ENCODE measurements around the gene TSC2.

DNA sequence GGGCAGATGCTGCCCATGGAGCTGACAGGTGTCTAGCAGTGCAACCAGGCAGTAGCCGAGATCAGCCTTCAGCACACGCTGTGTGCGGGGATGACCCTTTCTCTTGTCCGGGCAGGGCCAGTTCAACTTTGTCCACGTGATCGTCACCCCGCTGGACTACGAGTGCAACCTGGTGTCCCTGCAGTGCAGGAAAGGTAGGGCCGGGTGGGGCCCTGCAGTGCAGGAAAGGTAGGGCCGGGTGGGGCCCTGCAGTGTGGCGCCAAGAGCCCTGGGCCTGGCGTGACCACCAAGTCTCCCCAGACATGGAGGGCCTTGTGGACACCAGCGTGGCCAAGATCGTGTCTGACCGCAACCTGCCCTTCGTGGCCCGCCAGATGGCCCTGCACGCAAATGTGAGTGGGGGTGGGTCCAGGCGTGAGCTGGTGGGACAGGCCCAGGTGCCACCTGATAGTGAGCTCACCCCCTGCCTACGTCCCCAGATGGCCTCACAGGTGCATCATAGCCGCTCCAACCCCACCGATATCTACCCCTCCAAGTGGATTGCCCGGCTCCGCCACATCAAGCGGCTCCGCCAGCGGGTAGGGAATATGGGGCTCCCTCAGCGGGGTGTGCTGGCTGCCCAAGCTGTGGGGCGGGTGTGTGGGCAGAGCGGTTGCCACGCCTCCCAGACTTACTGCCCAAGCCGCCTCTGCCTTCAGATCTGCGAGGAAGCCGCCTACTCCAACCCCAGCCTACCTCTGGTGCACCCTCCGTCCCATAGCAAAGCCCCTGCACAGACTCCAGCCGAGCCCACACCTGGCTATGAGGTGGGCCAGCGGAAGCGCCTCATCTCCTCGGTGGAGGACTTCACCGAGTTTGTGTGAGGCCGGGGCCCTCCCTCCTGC, 40.2 kb downstream of the TSC2 start:
- TF ChIP-seq, protein P1, sequence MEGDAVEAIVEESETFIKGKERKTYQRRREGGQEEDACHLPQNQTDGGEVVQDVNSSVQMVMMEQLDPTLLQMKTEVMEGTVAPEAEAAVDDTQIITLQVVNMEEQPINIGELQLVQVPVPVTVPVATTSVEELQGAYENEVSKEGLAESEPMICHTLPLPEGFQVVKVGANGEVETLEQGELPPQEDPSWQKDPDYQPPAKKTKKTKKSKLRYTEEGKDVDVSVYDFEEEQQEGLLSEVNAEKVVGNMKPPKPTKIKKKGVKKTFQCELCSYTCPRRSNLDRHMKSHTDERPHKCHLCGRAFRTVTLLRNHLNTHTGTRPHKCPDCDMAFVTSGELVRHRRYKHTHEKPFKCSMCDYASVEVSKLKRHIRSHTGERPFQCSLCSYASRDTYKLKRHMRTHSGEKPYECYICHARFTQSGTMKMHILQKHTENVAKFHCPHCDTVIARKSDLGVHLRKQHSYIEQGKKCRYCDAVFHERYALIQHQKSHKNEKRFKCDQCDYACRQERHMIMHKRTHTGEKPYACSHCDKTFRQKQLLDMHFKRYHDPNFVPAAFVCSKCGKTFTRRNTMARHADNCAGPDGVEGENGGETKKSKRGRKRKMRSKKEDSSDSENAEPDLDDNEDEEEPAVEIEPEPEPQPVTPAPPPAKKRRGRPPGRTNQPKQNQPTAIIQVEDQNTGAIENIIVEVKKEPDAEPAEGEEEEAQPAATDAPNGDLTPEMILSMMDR (IDR thresholded peaks at IDR 0.05; ENCODE audit: poor library complexity) = no peak
- TF ChIP-seq EZH2phosphoT487 (IDR thresholded peaks at IDR 0.05; ENCODE audit: low read depth, severe bottlenecking, unreplicated experiment) (no peak), EZH2 (IDR thresholded peaks at IDR 0.05; ENCODE audit: borderline replicate concordance) (no peak)

Measured in hepatocyte (in vitro differentiated cells).